Measurements from ENCODE around the gene DBF4B. TPM values are rescaled to one million over a fixed set of nuclear protein-coding genes. Genes with fewer than 3 reads are reported as not detected.

Gene DBF4B
- total RNA-seq, 1 experiment from 2014 or later, result 26.1 TPM

DNA sequence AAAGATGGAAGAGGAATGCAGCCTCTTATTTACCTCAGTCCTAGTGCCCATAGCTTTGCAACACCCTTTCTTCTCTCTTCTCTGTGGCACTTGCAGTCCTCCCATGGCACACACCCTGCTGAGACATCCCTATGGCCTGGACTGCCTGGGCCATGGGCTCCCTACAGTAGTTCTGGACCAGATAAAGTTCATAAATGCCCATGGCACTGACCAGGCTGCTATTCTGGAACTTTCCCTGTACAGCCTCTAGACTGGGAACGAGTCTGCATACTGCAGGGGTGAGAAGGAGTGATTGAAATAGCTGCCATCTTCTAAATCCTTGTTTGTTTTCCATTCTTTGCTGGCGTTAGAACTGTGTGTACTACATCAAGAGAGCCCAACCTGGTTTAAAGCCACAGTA is 25.8 kb downstream of the DBF4B start (continued):
- TF ChIP-seq, protein P1, sequence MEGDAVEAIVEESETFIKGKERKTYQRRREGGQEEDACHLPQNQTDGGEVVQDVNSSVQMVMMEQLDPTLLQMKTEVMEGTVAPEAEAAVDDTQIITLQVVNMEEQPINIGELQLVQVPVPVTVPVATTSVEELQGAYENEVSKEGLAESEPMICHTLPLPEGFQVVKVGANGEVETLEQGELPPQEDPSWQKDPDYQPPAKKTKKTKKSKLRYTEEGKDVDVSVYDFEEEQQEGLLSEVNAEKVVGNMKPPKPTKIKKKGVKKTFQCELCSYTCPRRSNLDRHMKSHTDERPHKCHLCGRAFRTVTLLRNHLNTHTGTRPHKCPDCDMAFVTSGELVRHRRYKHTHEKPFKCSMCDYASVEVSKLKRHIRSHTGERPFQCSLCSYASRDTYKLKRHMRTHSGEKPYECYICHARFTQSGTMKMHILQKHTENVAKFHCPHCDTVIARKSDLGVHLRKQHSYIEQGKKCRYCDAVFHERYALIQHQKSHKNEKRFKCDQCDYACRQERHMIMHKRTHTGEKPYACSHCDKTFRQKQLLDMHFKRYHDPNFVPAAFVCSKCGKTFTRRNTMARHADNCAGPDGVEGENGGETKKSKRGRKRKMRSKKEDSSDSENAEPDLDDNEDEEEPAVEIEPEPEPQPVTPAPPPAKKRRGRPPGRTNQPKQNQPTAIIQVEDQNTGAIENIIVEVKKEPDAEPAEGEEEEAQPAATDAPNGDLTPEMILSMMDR (IDR thresholded peaks at IDR 0.05 in 2 of 3, conservative IDR thresholded peaks at IDR 0.05 in 1 of 3; ENCODE audit: borderline replicate concordance in 1 of 3, insufficient read depth in 1 of 3, low read depth in 2 of 3, low read length in 2 of 3), result no peak
- no peak for TF ChIP-seq ELF1 (IDR thresholded peaks at IDR 0.05; ENCODE audit: borderline replicate concordance, low read depth)

DNA sequence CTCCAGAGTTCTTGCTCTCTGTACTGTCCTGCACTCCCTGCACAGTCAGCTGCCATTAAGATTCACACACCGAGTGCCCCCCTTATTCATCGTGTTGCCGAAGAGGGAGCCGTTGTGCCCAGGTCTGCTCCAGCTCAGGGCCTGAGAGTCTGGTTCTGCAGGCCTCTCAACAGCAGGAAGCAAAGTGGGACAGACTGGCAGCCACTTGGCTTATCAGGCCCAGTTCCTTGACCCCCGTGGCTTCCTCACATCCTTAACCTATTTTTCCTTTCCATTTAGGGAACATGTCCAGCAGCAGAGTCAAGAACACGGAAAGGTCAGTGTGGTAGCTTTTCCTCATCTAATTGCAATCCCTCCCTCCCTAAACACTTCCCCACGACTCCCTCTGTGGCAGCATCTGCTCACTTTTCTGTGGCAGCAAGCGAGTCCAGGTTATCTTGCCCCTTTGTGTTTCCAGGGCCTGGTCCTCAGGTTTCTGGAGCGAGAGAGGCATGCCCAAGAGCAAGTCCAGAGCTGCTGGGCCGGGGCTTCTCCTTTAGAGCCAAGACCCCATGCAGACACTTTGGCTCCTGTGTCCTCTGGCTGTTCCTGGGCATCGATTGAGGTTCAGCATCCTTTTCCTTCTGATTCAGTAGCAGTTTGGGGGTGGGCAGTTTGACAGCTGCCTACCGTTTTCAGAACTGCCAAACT is 28.2 kb downstream of the DBF4B start:
- Histone ChIP-seq H3K4me2 (ENCODE audit: low read length) (no peak overlapping the region), H3K27ac (ENCODE audit: low read depth, low read length) (no peak overlapping the region), H3K4me1 (ENCODE audit: control insufficient read depth in 1 of 2, insufficient read depth in 2 of 2, low read length in 2 of 2) (no peaks in the 10 kb centered on the region), H3K4me3 (replicated peaks in 1 of 2; ENCODE audit: low read depth in 1 of 2, low read length in 2 of 2) (no peak overlapping the region), H3K36me3 (ENCODE audit: control insufficient read depth in 1 of 2, insufficient read depth in 2 of 2, low read length in 2 of 2) (peaks cover 3 to 6% of the 10 kb centered on the region in 2 experiments; a peak in 2 of 4 replicates), H3K27me3 (ENCODE audit: insufficient read depth, low read length) (no peaks in the 10 kb centered on the region), H3K9me3 (ENCODE audit: control insufficient read depth in 1 of 2, insufficient read depth in 1 of 2, low read depth in 1 of 2, low read length in 2 of 2) (no peaks in the 10 kb centered on the region), H3K79me2 (ENCODE audit: insufficient read depth, low read length) (no peaks in the 10 kb centered on the region), H3K9me2 (ENCODE audit: insufficient read depth) (no peaks in the 10 kb centered on the region), H3K9ac (ENCODE audit: low read length) (no peak overlapping the region), H4K20me1 (ENCODE audit: insufficient read depth) (no peaks in the 10 kb centered on the region), H2AFZ (ENCODE audit: low read depth, low read length, poor library complexity, severe bottlenecking) (no peak overlapping the region)
- intact Hi-C loops (cut with micrococcal nuclease), result no loop called here
- no peak for DNase-seq (ENCODE audit: low read depth, low spot score)
- TF ChIP-seq FOSL1 (IDR thresholded peaks at IDR 0.05; ENCODE audit: low read depth) (no peak), YY1 (IDR thresholded peaks at IDR 0.05; ENCODE audit: extremely low read depth, insufficient replicate concordance, low read depth, low read length) (no peak), CBX3 (IDR thresholded peaks at IDR 0.05; ENCODE audit: low read depth) (no peak)
- TF ChIP-seq, protein P2, sequence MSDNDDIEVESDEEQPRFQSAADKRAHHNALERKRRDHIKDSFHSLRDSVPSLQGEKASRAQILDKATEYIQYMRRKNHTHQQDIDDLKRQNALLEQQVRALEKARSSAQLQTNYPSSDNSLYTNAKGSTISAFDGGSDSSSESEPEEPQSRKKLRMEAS (IDR thresholded peaks at IDR 0.05), result no peak
- ChIA-PET RAD21 (ENCODE audit: low non-redundant PET in 1 of 2, low total read pairs in 2 of 2, uncharacterized antibody in 2 of 2, unreplicated experiment in 2 of 2) (no interaction called here), CTCF (no interaction called here), POLR2A (no interaction called here)
- no TSS peak for BruUV-seq (replicated peaks)
- ATAC-seq, result no peak
